Stimulated activated naive CD8-positive, alpha-beta T cell treated with anti-CD3 and anti-CD28 coated beads, Interleukin-15, amount 100 ng/mL, for 72 hours (primary cell): ENCODE data around the gene CBL.
"Not testable (repeated sequence)": the region's sequence is repeated elsewhere in the genome, so short reads cannot be mapped to it uniquely, and the experiment has no call there.

Experiments
- ATAC-seq: fragments of 150-1000 bp; cut with Tn5 transposase; 2 replicates; pipeline ENCODE4 v1.10.0; 2021; ENCODE audit warnings: mild to moderate bottlenecking, moderate library complexity
- DNase-seq, 2 donors: peaks; one replicate each; pipeline ENCODE4 v3.0.0; 2021 to 2022
- H3K27ac Mint-ChIP-seq, 2 donors: one replicate each; pipeline ENCODE4 v1.8.0; 2022; ENCODE audit warnings: mild to moderate bottlenecking in 2 of 2, mixed read lengths in 2 of 2, moderate library complexity in 2 of 2
- H3K27me3 Mint-ChIP-seq: one replicate; pipeline ENCODE4 v1.8.0; 2022; ENCODE audit warnings: mixed read lengths
- H3K4me1 Mint-ChIP-seq: one replicate; pipeline ENCODE4 v1.8.0; 2022; ENCODE audit warnings: mild to moderate bottlenecking, mixed read lengths
- H3K4me3 Mint-ChIP-seq, 2 donors: one replicate each; pipeline ENCODE4 v1.8.0; 2022; ENCODE audit warnings: mild to moderate bottlenecking in 2 of 2, mixed read lengths in 2 of 2, moderate library complexity in 1 of 2
- H3K9me3 Mint-ChIP-seq, 2 donors: one replicate each; pipeline ENCODE4 v1.8.0; 2022; ENCODE audit warnings: mixed read lengths in 2 of 2

CBL gene

GRCh38 chr11:119179342-119179741, 26.8 kb upstream of the CBL start:
- ATAC-seq (no peak), DNase-seq (no peak)
- H3K4me3 Mint-ChIP-seq, result no peak overlapping the region
- H3K4me1 Mint-ChIP-seq, result peaks cover 21% of the 10 kb centered on the region
- H3K27ac Mint-ChIP-seq, result peak overlapping the region in 1 of 2 donors; percentile 44
- H3K27me3 Mint-ChIP-seq, result no peaks in the 10 kb centered on the region
- no peaks in the 10 kb centered on the region for H3K9me3 Mint-ChIP-seq

- no peak overlapping the region for H3K27ac Mint-ChIP-seq
- no peaks in the 10 kb centered on the region for H3K27me3 Mint-ChIP-seq
- no peaks in the 10 kb centered on the region for H3K9me3 Mint-ChIP-seq
- H3K4me1 Mint-ChIP-seq, result peaks cover 21% of the 10 kb centered on the region
- ATAC-seq (no peak), DNase-seq (no peak)
- H3K4me3 Mint-ChIP-seq, result no peak overlapping the region
Measured at GRCh38 chr11:119179983-119180382, 26.2 kb upstream of the CBL start.

GRCh38 chr11:119180729-119181676, 25.1 kb upstream of the CBL start:
- no peak overlapping the region for H3K4me3 Mint-ChIP-seq
- peaks cover 15% of the 10 kb centered on the region for H3K4me1 Mint-ChIP-seq
- no peaks in the 10 kb centered on the region for H3K9me3 Mint-ChIP-seq
- no peaks in the 10 kb centered on the region for H3K27me3 Mint-ChIP-seq
- DNase-seq (no peak), ATAC-seq (no peak)
- H3K27ac Mint-ChIP-seq, result no peak overlapping the region

GRCh38 chr11:119181677-119182412, 24.3 kb upstream of the CBL start:
- H3K27ac Mint-ChIP-seq, result peak overlapping the region in 1 of 2 donors; percentile 7
- no peak overlapping the region for H3K4me3 Mint-ChIP-seq
- ATAC-seq (no peak), DNase-seq (no peak)
- H3K9me3 Mint-ChIP-seq, result no peaks in the 10 kb centered on the region
- H3K4me1 Mint-ChIP-seq, result peaks cover 15% of the 10 kb centered on the region
- H3K27me3 Mint-ChIP-seq, result no peaks in the 10 kb centered on the region

- not testable (repeated sequence) for H3K4me1 Mint-ChIP-seq, H3K27ac Mint-ChIP-seq, H3K27me3 Mint-ChIP-seq, H3K9me3 Mint-ChIP-seq, ATAC-seq, DNase-seq, H3K4me3 Mint-ChIP-seq
Measured at GRCh38 chr11:119184399-119184798, 21.7 kb upstream of the CBL start.

- no peaks in the 10 kb centered on the region for H3K27me3 Mint-ChIP-seq
- H3K4me1 Mint-ChIP-seq, result no peaks in the 10 kb centered on the region
- H3K27ac Mint-ChIP-seq, result peak overlapping the region in 1 of 2 donors; percentile 24
- no peak for ATAC-seq
- no peaks in the 10 kb centered on the region for H3K9me3 Mint-ChIP-seq
- no peak for DNase-seq
- H3K4me3 Mint-ChIP-seq, result no peak overlapping the region
Measured at GRCh38 chr11:119185981-119186634, 20.0 kb upstream of the CBL start.

GRCh38 chr11:119187123-119187892, 18.8 kb upstream of the CBL start:
- Mint-ChIP-seq H3K27me3 (no peaks in the 10 kb centered on the region), H3K4me1 (no peaks in the 10 kb centered on the region), H3K4me3 (no peak overlapping the region), H3K27ac (no peak overlapping the region), H3K9me3 (no peaks in the 10 kb centered on the region)
- ATAC-seq, result no peak
- DNase-seq, result no peak

- H3K27ac Mint-ChIP-seq, result peak overlapping the region in 1 of 2 donors; percentile 27
- no peak overlapping the region for H3K4me3 Mint-ChIP-seq
- DNase-seq (no peak), ATAC-seq (no peak)
- no peaks in the 10 kb centered on the region for H3K4me1 Mint-ChIP-seq
- no peaks in the 10 kb centered on the region for H3K27me3 Mint-ChIP-seq
- H3K9me3 Mint-ChIP-seq, result no peaks in the 10 kb centered on the region
Measured at GRCh38 chr11:119188067-119188466, 18.1 kb upstream of the CBL start.

GRCh38 chr11:119188887-119189286, 17.3 kb upstream of the CBL start:
- ATAC-seq (no peak), DNase-seq (no peak)
- no peak overlapping the region for H3K4me3 Mint-ChIP-seq
- H3K4me1 Mint-ChIP-seq, result no peaks in the 10 kb centered on the region
- no peaks in the 10 kb centered on the region for H3K9me3 Mint-ChIP-seq
- peak overlapping the region in 1 of 2 donors; percentile 71 for H3K27ac Mint-ChIP-seq
- no peaks in the 10 kb centered on the region for H3K27me3 Mint-ChIP-seq

- Mint-ChIP-seq H3K9me3 (no peaks in the 10 kb centered on the region), H3K4me3 (no peak overlapping the region), H3K4me1 (no peaks in the 10 kb centered on the region), H3K27me3 (no peaks in the 10 kb centered on the region), H3K27ac (peak overlapping the region in 1 of 2 donors; percentile 4)
- DNase-seq (no peak), ATAC-seq (peak; percentile 22)
Measured at GRCh38 chr11:119189393-119189792, 16.7 kb upstream of the CBL start.

- no peak for ATAC-seq
- Mint-ChIP-seq H3K27ac (no peak overlapping the region), H3K9me3 (no peaks in the 10 kb centered on the region)
Measured at GRCh38 chr11:119190531-119190930, 15.6 kb upstream of the CBL start.

GRCh38 chr11:119191265-119191664, 14.9 kb upstream of the CBL start:
- not testable (repeated sequence) for DNase-seq, H3K27me3 Mint-ChIP-seq, H3K4me3 Mint-ChIP-seq, H3K9me3 Mint-ChIP-seq, ATAC-seq, H3K4me1 Mint-ChIP-seq
- H3K27ac Mint-ChIP-seq, result peak overlapping the region in 1 of 2 donors; percentile 52

More at GRCh38 chr11:119190531-119190930, 15.6 kb upstream of the CBL start:
- H3K4me1 Mint-ChIP-seq, result no peaks in the 10 kb centered on the region
- no peaks in the 10 kb centered on the region for H3K27me3 Mint-ChIP-seq
- no peak for DNase-seq
- H3K4me3 Mint-ChIP-seq, result no peak overlapping the region

- ATAC-seq, result no peak
- no peaks in the 10 kb centered on the region for H3K9me3 Mint-ChIP-seq
- no peak overlapping the region for H3K4me3 Mint-ChIP-seq
- no peaks in the 10 kb centered on the region for H3K27me3 Mint-ChIP-seq
- no peak for DNase-seq
- H3K4me1 Mint-ChIP-seq, result no peaks in the 10 kb centered on the region
- no peak overlapping the region for H3K27ac Mint-ChIP-seq
Measured at GRCh38 chr11:119192111-119192510, 14.0 kb upstream of the CBL start.

- Mint-ChIP-seq H3K27ac (no peak overlapping the region), H3K9me3 (no peaks in the 10 kb centered on the region), H3K4me3 (no peak overlapping the region), H3K27me3 (no peaks in the 10 kb centered on the region), H3K4me1 (no peaks in the 10 kb centered on the region)
- DNase-seq (no peak), ATAC-seq (no peak)
Measured at GRCh38 chr11:119193001-119193400, 13.1 kb upstream of the CBL start.

- ATAC-seq, result no peak
- no peak overlapping the region for H3K27ac Mint-ChIP-seq
- no peak for DNase-seq
- H3K4me3 Mint-ChIP-seq, result no peak overlapping the region
- no peaks in the 10 kb centered on the region for H3K27me3 Mint-ChIP-seq
- no peaks in the 10 kb centered on the region for H3K9me3 Mint-ChIP-seq
- H3K4me1 Mint-ChIP-seq, result no peaks in the 10 kb centered on the region
Measured at GRCh38 chr11:119193626-119194025, 12.5 kb upstream of the CBL start.
